ENCODE measurements around the gene TMCO2. TPM values are rescaled to one million over a fixed set of nuclear protein-coding genes. Genes with fewer than 3 reads are reported as not detected.
A peak's percentile ranks its signal among the peaks of the same experiment; 100 is the strongest.

TMCO2 gene
- total RNA-seq, 1 donor from 2014 or later: not detected

- Mint-ChIP-seq H3K36me3 (ENCODE audit: low read depth) (peaks cover 33% of the 10 kb centered on the region), H3K4me1 (ENCODE audit: low read depth) (peaks cover 11% of the 10 kb centered on the region), H3K4me3 (ENCODE audit: unreplicated experiment) (no peak overlapping the region), H3K27me3 (ENCODE audit: low read depth) (no peaks in the 10 kb centered on the region), H3K9me3 (ENCODE audit: low read depth) (no peaks in the 10 kb centered on the region), H3K27ac (ENCODE audit: unreplicated experiment) (no peak overlapping the region)
- DNase-seq (ENCODE audit: low spot score): no peak
- TF ChIP-seq CTCF (IDR thresholded peaks at IDR 0.05): no peak
These were observed 25.0 kb downstream of the TMCO2 start for GRCh38 chr1:40272653-40273213.

GRCh38 chr1:40273547-40274166 is 25.9 kb downstream of the TMCO2 start:
- no peak for TF ChIP-seq CTCF (IDR thresholded peaks at IDR 0.05)
- peaks cover 31% of the 10 kb centered on the region for H3K36me3 Mint-ChIP-seq (ENCODE audit: low read depth)
- H3K9me3 Mint-ChIP-seq (ENCODE audit: low read depth): no peaks in the 10 kb centered on the region
- H3K27me3 Mint-ChIP-seq (ENCODE audit: low read depth): no peaks in the 10 kb centered on the region
- H3K4me3 Mint-ChIP-seq (ENCODE audit: unreplicated experiment): no peak overlapping the region
- H3K27ac Mint-ChIP-seq (ENCODE audit: unreplicated experiment): peak overlapping the region; percentile 68
- no peak for DNase-seq (ENCODE audit: low spot score)
- H3K4me1 Mint-ChIP-seq (ENCODE audit: low read depth): peaks cover 4% of the 10 kb centered on the region

- peaks cover 31% of the 10 kb centered on the region for H3K36me3 Mint-ChIP-seq (ENCODE audit: low read depth)
- no peaks in the 10 kb centered on the region for H3K9me3 Mint-ChIP-seq (ENCODE audit: low read depth)
- no peak for TF ChIP-seq CTCF (IDR thresholded peaks at IDR 0.05)
- no peak overlapping the region for H3K4me3 Mint-ChIP-seq (ENCODE audit: unreplicated experiment)
- no peak for DNase-seq (ENCODE audit: low spot score)
- no peak overlapping the region for H3K27ac Mint-ChIP-seq (ENCODE audit: unreplicated experiment)
- H3K4me1 Mint-ChIP-seq (ENCODE audit: low read depth): peaks cover 4% of the 10 kb centered on the region
- no peaks in the 10 kb centered on the region for H3K27me3 Mint-ChIP-seq (ENCODE audit: low read depth)
These were observed 26.6 kb downstream of the TMCO2 start for GRCh38 chr1:40274331-40274730.

GRCh38 chr1:40276122-40276521 is 28.4 kb downstream of the TMCO2 start:
- DNase-seq (ENCODE audit: low spot score): no peak
- H3K9me3 Mint-ChIP-seq (ENCODE audit: low read depth): no peaks in the 10 kb centered on the region
- H3K4me1 Mint-ChIP-seq (ENCODE audit: low read depth): no peaks in the 10 kb centered on the region
- H3K27me3 Mint-ChIP-seq (ENCODE audit: low read depth): no peaks in the 10 kb centered on the region
- no peak for TF ChIP-seq CTCF (IDR thresholded peaks at IDR 0.05)
- H3K27ac Mint-ChIP-seq (ENCODE audit: unreplicated experiment): peak overlapping the region; percentile 43
- H3K4me3 Mint-ChIP-seq (ENCODE audit: unreplicated experiment): no peak overlapping the region
- peaks cover 24% of the 10 kb centered on the region for H3K36me3 Mint-ChIP-seq (ENCODE audit: low read depth)

GRCh38 chr1:40281853-40282252 is 34.1 kb downstream of the TMCO2 start:
- H3K4me3 Mint-ChIP-seq (ENCODE audit: unreplicated experiment): no peak overlapping the region
- TF ChIP-seq CTCF (IDR thresholded peaks at IDR 0.05): no peak
- H3K36me3 Mint-ChIP-seq (ENCODE audit: low read depth): peaks cover 15% of the 10 kb centered on the region
- DNase-seq (ENCODE audit: low spot score): no peak
- H3K27me3 Mint-ChIP-seq (ENCODE audit: low read depth): no peaks in the 10 kb centered on the region
- no peak overlapping the region for H3K27ac Mint-ChIP-seq (ENCODE audit: unreplicated experiment)
- H3K9me3 Mint-ChIP-seq (ENCODE audit: low read depth): no peaks in the 10 kb centered on the region
- H3K4me1 Mint-ChIP-seq (ENCODE audit: low read depth): no peaks in the 10 kb centered on the region
